HG03575 (cell line): ENCODE results near the gene EPS15.
"Not testable (repeated sequence)": the region's sequence is repeated elsewhere in the genome, so short reads cannot be mapped to it uniquely, and the experiment has no call there.

Experiments
- ATAC-seq: cut with Tn5 transposase; IDR thresholded peaks from one replicate; pipeline ENCODE4 v1.9.1; 2021; ENCODE audit not compliant: unreplicated experiment, insufficient number of reproducible peaks, low FRiP score; ENCODE audit errors: extremely low read depth

The EPS15 gene

DNA sequence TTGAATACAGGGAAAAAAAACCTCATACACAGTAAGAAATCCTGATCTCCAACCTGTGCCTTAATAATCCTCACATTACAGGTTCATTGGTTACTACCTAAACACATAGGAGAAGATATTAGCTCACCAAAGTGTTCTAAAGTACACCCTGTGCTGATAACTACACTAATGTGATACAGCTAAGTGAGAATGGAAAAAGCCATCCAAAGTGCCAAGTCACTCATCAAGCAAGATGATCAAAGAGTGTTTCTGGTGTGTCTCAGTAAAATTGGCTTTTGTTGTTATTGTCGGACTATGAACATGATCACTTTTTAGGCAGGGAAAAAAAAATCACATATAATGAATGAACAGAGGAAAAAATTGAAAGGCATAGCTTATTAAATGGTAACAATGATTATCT lies 31.4 kb downstream of the EPS15 start:
- no peak for ATAC-seq

DNA sequence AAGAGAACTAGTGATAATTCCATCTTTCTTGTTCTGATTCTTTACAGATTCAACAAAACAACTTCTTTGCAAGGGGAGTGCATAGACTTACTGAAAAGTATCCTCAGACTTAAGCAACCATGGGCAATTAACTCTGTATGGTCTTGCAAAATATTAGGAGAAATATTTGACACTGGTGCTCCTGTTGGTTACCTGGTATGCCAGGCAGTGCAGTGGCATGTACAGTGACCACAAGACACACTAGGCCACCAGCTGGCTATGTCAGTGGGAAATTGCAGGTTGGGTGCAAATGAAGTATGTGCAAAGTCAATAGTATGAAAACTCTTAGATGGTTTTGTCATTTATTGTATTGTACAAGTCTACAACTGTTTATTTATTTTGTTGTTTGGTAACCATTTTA lies 34.5 kb downstream of the EPS15 start:
- ATAC-seq: no peak

DNA sequence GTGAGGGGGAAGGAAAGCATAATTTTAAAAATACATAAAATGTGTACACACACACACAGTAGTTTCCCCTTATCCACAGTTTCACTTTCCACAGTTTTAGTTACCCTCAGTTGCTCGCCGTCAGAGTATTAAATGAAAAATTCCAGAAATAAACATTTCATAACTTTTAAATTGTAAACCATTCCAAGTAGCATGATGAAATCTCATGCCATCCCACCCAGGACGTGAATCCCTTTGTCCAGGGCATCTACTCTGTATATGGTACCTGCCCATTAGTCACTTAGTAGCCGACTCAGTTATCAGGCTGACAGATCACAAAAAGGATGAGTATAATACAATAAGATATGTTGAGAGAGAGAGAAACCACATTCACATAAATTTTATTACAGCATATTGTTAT lies 36.2 kb downstream of the EPS15 start:
- ATAC-seq: no peak

DNA sequence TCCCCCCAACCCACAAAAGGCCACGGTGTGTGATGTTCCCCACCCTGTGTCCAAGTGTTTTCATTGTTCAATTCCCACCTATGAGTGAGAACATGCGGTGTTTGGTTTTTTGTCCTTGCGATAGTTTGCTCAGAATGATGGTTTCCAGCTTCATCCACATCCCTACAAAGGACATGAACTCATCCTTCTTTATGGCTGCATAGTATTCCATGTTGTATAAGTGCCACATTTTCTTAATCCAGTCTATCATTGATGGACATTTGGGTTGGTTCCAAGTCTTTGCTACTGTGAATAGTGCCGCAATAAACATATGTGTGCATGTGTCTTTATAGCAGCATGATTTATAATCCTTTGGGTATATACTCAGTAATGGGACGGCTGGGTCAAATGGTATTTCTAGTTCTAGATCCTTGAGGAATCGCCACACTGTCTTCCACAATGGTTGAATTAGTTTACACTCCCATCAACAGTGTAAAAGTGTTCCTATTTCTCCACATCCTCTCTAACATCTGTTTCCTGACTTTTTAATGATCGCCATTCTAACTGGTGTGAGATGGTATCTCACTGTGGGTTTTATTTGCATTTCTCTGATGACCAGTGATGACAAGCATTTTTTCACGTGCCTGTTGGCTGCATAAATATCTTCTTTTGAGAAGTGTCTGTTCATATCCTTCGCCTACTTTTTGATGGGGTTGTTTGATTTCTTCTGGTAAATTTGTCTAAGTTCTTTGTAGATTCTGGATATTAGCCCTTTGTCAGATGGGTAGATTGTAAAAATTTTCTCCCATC lies 44.0 kb downstream of the EPS15 start:
- ATAC-seq: not testable (repeated sequence)

DNA sequence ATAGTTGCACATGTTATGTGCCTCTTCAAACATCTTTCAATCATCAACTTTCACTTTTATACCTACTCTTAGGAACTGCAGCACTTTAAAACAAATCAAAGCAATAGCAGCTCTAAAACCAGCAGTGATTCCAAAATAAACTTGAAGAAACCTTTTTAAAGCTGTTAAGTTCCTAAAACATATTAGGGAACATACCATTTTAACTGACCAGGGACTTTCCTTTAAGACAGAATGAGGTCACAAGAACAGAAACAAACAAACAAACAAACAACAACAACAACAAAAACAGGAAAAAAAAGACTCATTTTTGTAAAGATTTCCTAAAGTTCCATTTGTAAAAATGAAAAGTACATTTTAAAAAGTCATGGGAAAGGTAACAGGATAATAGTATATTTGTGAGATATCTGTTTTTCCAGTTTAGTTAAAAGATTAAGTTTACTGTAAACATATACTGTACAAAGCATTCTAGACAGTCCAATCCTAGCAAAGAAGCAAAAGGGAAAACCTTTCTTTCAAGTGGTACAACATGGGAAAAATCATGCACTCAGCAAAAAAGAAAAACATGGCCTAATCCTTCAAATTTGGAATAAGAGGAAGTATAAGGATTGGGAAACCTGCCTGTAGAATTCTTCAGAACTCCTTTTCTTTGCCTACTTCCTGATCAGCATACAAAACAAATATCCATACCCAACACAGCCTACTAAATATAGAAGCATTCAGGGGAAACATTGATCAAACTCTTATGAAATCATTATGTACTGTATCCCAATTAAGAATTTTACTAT lies 45.5 kb downstream of the EPS15 start:
- ATAC-seq: no peak

DNA sequence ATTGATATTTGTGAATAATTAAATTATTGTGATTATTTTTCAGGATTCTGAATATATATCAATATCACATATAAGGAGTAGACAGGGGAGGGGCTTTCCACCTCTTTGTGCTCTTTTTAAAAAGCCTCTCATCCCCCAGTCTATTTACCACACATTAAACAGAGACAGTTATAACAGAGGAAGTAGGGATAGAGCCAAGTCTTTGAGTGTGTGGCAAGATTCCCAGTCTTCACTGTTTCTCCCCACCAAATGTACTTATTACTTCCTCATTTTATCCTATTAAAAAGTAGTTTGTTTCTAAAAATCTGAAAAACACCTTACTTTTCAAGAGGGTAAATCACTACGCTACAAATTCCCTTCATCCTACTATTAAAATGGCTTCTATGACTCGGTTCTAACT lies 46.7 kb downstream of the EPS15 start:
- ATAC-seq: no peak

DNA sequence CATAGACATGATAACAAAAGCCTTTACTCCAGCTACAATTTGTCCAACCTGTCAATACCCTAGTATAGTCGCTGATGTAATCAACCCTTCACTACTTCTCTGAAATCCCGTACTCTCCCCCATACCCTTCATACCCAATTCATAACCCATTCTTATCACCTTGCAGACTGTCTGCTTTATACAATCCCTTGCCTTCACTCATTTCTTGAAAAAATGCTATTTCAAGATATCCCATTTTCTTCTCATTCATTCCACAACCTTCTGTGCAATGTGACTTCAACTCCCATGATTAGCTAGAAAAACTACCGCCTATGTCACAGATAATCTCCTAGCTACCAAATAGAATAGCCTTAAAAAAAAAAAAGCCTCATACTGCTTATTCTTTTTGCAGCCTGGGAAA lies 49.5 kb downstream of the EPS15 start:
- no peak for ATAC-seq

DNA sequence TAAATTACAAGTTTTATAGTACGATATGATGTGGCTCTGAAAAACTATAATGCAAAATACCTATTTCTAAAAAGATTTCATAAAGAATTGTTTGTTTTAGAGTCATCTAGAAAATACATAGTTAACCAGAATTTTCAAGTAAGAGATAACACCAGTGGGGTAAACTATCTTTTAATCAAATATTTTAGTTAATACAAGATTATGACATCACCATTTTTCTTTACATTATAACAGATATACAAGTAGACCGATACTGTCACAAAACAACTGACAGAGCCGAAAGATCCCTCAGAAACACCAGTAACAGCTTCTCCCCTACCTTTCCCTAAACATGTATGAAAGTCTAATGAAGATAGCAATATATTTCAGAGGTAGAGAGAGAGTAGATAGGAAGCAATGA lies 54.2 kb downstream of the EPS15 start:
- ATAC-seq: no peak

DNA sequence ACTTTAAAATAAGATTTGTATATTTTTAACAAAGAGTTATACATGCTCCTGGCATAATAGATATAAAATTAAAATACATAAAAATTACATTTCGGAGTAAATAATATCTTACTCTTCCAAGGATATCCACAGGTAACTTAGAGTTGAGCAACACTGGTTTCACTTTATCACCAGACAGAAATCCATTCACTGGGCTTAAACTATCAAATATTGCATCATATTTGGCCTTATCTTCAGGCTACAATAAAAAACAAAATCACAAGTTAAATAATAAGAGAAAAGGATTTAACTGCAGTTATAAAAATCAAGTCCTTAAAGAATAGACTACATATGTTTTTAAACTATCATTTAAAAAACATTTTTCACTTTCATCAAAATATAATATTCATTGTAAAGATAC lies 55.5 kb downstream of the EPS15 start:
- no peak for ATAC-seq

DNA sequence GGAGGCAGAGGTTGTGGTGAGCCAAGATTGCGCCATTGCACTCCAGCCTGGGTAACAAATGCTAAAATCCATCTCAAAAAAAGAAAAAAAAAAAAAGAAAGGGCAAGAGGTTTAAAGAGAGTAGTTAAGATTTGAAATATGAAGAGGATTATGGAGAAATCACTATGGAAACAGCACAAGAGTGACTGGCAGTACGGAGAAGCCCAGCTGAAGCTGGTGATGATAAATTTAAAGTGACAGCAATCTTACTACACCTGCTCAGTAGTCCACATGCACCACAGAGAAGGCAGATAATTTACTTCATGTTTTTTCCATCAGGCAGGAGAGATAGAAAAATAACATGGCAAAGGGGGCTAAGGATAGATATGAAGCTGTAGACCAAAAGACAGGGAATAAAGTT lies 56.8 kb downstream of the EPS15 start:
- ATAC-seq: not testable (repeated sequence)

DNA sequence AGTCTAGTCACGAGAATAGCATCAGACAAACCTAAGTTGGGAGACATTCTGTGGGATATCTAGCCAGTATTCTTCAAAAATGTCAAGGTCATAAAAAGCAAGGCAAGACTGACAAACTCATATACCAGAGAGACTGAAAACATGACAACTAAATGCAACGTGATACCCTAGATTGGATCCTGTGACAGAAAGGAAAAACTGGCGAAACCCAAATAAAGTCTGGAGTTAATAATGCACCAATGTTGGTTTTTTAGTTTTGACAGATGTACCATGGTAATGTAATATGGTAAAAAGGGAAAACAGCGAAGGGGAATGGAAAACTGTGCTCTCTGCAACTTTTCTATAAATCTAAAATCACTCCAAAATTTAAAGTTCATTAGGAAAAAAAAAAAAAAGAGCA lies 64.5 kb downstream of the EPS15 start:
- no peak for ATAC-seq

DNA sequence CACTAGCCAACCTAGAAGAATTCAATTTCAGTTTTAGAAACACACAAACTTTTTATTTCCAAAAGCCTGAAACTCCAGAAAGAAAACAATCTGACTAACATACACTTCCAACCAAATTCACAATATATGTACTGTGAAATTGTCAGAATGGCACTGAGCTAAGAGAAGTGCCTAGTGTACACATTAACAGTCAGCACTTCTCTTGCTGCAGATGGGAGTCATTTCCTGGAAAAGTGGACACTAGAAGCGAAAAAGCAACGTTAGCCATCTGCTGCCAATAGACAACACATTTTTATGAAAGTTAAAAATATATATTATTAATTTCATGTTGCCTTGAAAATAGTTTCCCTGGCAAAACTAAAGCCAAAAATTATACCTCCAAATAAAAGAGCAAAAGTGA lies 66.1 kb downstream of the EPS15 start:
- ATAC-seq: no peak

DNA sequence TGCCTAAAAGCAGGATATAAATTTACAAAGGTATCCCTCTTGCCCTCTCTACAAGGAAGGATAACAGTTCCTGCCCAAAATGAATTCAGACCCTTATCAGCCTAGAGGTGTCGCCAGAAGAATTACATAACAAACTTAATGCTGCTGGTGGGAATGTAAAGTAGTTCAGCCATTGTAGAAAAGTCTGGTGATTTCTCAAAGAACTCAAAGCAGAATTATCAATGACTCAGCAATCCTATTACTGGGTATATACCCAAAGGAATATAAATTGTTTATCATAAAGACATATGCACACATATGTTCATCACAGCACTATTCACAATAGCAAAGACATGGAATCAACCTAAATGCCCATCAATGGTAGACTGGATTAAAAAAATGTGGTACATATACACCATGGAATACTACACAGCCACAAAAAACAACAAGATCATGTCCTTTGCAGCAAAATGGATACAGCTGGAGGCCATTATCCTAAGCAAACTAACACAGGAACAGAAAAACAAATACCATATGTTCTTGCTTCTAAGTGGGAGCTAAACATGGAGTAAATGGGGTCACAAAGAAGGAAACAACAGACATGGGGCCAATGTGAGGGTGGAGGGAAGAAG lies 70.1 kb downstream of the EPS15 start:
- not testable (repeated sequence) for ATAC-seq

DNA sequence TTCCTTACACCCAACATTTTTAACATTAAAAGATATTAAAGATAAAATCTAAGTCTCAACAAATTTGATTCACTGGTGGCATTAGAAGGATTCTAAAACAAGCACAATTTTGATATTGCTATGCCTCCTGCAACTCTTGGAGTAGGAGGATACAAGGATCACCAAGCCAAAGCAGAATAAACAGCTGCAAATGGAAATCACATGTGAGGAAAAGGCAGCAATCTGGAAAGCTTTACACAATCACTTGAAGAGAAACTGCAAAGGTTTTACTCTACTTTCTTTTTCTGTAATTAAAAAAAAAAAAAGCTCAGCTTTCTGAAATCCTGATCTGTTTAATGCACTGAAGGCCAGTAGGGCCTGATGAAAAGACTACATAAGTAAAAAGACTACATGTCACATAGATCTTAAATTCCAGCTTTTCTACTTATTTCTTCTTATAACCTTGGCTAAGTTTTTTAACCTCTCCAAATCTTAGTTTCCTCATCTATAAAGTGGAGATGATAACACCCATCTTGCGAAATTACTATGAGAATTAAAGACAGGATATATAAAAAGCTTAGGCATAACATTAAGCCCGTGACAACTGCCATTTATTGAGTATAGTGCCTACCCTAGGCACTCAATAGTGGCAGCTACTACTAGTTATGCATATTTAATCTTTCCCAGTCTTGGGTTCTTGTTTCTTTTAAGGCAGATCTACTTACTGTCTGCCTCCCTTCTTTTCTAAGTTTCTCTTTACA lies 73.5 kb downstream of the EPS15 start:
- ATAC-seq: no peak

DNA sequence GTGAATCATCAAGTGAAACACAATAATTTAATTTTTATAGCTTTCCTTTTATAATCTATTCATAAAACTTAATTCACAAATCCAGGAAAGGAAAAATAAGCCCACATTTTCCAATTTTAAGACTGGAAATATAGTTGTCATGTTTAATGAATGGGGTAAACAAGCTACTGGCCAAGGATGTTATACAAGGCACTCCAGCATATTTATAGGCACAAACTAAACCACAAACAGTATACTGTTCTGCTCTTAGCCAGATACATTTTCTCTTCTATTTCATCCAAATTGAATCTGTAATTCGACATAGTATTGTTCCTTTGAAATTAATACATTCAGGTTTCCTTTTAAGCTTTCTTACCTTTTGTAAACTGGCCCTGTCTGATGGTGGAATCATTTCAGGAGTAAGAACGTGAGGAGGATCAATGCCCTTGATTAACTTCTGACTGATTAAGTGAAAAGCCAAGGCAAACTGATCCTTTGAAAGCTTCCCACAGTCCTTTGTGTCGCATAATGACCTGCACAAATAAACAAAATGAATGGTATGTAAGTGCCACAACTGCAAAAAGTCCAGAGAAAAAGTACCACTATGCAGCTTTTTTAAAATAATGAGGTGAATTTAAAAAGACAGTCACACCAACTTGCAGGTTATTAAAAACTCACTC lies 74.4 kb downstream of the EPS15 start:
- no peak for ATAC-seq

DNA sequence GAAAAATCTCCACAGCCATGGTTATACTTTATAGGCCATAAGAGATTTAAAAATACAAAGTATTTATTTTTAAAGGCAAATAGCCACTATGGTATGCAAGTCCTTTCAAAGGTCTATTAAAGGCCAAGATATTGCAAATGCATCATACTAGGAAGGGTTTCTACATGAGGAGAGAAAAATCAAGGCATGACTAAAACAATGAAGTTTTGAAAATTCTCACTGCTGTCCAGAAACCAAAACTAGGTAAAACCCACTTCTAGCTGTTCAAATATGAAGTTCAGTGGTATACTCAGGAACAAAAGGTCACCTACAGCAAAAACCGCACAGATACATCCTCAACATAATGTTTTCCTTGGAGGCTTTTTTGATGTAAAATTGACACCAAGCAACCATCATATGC lies 75.0 kb downstream of the EPS15 start:
- ATAC-seq: no peak

DNA sequence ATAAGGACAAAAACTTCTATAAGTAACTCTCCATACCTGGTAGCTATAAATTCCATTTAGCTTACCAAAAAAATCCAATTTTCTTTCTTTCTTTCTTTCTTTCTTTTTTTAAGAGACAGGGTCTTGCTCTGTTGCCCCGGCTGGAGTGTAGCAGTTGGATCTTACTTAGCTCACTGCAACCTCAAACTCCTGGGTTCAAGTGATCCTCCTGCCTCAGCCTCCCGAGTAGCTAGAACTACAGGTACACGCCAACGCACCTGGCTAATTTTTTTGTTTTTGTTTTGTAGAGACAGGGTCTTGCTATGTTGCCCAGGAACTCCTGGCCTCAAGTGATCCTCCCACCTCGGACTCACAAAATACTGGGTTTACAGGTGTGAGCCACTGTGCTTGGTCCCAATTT lies 75.5 kb downstream of the EPS15 start:
- no peak for ATAC-seq

DNA sequence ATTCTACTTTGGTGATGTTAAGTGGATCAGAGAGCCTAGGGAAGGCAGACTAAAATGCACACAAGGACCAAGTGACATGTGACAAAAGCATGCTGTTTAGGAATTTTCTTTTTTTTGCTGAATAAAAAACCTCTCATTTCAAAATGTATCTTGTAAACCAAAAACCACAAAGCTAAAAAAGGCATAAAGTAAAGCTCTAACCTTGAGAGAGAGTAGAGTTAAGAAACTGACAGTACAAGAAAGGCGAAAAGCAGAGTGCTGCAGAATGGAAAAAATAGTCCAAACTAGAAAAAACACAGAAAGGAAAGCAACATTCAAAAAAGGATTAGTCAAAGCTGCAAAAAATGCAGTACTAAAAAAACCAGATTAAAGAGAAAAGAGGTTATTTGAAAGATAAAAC lies 76.5 kb downstream of the EPS15 start:
- ATAC-seq: no peak

DNA sequence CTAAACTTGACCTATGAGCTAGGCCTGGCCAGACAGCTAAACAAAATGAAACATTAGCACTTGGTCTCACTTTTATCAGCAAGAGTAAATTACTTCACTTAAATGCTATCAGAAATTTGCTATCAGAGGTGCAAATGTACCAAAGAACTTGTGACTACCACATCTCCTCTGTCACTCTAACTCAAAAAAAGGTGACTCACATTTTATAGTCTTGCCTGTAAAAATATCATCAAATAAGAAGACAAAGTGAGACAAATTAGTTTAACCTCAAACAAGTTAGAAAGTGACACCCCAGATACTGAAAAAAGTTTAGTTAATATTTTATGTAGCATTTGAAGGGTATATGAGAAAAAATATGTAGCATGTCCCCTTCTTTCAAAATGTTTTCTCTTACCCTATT lies 76.9 kb downstream of the EPS15 start:
- no peak for ATAC-seq
